Right hindlimb (tissue), 1 donor: ENCODE results near the gene OR9Q1.

Experiments used
- DNase-seq: peaks from one replicate; pipeline ENCODE4 v3.0.0-alpha.2; 2018

The OR9Q1 gene

DNA sequence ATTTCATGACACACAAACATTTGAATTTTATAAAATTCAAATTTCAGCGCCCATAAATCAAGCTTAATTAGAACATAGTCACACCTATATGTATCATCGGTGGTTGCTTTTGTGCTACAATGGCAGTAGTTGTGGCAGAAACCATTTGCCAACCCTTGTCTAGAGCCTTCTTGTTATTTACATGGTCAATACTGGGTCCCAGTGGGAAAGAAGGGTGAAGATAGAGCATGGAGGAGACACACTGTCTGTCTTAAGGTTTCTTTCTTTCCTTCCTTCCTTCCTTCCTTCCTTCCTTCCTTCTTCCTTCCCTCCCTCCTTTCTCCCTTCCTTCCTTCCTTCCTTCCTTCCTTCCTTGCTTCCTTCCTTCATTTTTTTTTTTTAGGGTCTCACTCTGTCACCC lies 10.8 kb downstream of the OR9Q1 start:
- DNase-seq: no peak

- no peak for DNase-seq
Measured at GRCh38 chr11:58039589-58039988, 15.9 kb downstream of the OR9Q1 start.

GRCh38 chr11:58043379-58043778 lies 19.7 kb downstream of the OR9Q1 start:
- DNase-seq: no peak

GRCh38 chr11:58046231-58046630 lies 22.6 kb downstream of the OR9Q1 start:
- no peak for DNase-seq

DNA sequence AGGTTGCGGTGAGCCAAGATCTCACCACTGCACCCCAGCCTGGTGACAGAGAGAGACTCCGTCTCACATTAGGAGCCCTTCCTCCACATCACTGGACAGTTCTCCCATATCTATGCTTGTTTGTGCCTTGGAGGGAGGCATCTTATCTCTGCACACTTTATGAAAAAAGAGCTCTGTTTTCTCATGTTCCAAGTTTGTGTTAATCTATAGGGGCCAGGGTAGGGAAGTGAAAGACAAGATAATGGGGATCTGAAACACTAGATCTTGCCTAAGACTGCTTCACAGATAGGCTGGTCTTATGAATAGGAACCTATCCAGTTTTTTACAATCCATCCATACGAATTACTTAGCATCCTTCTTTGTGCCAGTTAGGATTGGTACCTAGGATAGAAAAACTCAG lies 24.1 kb downstream of the OR9Q1 start:
- DNase-seq: no peak

- DNase-seq: no peak
Measured at GRCh38 chr11:58055806-58056401, 32.2 kb downstream of the OR9Q1 start.

DNA sequence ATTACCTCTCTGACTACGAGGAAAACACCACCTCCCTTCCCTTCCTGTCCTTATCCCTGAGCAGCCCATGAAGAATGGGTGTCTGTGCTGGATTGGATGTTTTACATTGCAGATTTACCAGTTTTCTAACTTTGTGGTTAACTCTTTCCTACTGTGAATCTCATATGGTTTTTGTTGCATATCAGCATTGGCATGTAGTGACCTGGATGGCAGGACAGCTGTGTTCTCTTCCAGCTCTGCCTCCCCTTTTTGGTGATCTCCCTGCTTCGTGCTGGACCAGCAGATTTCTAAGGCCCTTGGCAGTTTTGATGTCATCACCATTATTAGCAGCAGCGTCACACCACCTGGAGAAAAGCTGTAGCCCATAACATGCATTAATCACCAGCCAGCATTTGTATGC lies 33.8 kb downstream of the OR9Q1 start:
- DNase-seq: no peak

DNA sequence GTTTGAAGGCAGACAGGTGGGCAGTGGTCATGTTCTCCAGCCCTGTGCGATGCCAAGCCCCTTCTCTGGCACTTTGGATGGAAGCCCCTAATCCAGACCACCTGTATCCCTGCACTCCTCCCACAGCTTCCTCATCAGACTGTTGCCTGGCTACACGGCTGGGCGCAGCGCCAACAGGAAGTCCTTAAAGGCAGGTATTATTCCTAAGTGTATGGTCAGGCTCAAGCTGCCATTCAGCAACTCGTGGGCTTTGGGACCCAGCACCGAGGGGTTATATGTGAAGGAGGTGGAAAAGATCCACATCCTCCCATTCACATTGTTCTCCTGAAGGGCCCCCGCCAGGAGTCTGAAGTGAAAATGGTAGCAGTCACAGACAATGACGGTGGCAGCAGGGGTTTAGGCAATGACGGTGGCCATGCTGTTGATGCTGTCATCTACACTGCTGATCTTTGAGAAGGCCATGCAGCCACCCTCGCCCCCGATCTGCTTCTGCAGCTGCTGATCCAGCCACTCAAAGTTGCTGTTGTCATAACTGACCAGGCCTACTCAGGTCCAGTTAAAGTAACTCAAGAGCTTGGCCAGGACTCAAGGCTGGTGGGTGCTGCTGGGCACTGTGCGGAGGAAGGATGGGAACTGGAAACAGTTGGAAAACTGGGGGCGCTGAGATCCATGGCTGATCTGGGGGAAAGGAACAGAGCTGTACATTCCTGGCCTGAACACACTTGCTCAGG lies 34.8 kb downstream of the OR9Q1 start:
- DNase-seq: peak; percentile 30

DNA sequence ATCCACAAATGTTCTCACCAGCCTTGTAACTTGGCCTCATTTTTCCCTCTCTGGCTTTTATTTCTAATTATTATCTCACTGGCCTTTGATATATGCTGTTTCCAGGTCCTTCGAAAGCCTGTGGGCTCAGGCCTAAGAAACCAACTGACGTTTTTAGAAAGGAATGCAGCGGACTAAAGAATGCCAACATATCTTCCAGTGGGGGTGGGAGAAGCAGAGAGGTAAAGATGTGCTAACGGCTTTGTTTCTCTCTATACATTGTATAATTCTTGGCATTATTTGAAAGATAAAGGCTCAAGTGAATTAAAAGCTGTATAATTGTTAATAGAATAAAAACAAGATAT lies 35.3 kb downstream of the OR9Q1 start:
- DNase-seq: no peak

GRCh38 chr11:58060535-58060934 lies 36.9 kb downstream of the OR9Q1 start:
- DNase-seq: no peak

GRCh38 chr11:58060939-58061672 lies 37.4 kb downstream of the OR9Q1 start:
- DNase-seq: no peak

DNA sequence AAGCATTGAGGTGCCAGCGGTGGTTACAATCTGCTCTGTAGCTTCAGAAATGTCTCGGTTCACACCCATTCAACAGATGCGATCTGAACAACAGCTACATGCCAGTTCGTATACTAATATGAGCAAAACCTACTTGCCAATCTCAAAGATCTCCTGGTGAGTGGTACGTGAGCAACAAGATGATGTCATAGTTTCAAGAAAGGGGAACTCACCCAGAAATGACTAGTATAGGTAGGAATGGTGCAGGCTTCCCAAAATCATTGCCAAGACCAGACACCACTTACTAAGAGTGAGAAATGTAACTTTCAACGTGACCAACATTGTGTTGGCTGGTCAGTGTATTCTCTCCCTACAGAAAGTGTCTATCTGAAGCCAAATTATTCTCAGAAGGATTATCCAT lies 38.1 kb downstream of the OR9Q1 start:
- DNase-seq: no peak

- DNase-seq: no peak
Measured at GRCh38 chr11:58067685-58068084, 44.0 kb downstream of the OR9Q1 start.

GRCh38 chr11:58068655-58069054 lies 45.0 kb downstream of the OR9Q1 start:
- no peak for DNase-seq

DNA sequence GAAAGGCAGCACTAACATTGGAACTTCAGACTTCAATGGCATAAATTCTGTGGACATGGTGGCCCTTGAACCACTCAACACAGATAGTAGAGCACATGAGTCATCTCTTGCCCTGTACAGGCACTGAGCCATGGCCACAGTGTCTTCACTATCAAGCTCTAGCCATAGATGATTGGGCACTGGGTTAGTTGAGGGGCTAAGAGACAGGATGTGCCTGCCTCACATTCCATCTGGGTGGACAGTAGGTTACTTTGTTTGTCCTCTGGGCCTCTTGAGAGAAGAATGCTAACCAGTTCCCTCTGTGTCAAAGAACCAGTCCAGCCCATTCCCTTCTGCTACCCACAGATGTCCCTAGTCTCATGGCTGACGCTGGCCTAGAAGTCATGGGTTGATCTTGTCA lies 46.9 kb downstream of the OR9Q1 start:
- no peak for DNase-seq

GRCh38 chr11:58075781-58076180 lies 52.1 kb downstream of the OR9Q1 start:
- no peak for DNase-seq

- DNase-seq: no peak
Measured at GRCh38 chr11:58086528-58086927, 62.8 kb downstream of the OR9Q1 start.

GRCh38 chr11:58097437-58097836 lies 73.8 kb downstream of the OR9Q1 start:
- DNase-seq: no peak

DNA sequence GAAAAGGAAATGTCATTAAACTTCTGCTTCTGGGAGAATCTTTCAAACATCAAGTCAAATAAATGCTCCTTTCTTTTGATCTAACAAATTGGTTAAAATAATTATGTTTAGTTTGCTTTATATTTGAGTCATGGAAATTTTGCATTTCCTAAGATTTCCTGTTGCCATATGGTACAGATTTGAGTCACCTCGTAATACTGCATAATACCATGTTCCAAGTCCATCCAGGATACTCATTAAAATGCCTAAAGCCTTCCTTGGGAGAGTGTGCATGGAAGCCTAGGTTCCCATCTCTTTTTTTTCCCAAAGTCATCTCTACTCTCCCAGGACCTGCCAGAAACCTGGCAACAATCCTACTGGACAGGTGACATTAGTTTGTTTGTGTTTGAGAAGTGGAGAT lies 97.4 kb downstream of the OR9Q1 start:
- DNase-seq: no peak

- DNase-seq: no peak
Measured at GRCh38 chr11:58125469-58125868, 101.8 kb downstream of the OR9Q1 start, which contains the start of gene OR9I1. OR9I1 (minus strand) TSS chr11:58125530; CDS start chr11:58119444, 6,086 bp downstream.

DNA sequence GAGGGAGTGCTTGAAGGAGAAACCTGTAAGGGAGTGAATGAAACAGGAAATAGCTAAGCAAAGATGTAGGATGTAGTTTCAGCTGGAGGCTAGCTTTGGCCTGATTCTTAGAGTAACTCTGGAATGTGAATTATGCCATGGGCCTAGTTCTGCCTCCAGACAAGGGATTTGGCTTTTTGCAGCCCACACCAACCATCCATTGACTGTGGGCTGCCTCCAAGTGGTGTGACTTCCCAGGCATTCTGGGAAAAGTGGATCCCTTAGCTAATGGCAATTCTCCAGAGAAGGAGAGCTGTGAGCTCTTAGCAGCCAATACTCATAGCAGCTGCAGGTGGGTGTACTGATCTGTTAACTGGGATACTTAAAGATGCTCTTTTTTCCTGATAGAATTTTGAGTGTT lies 103.7 kb downstream of the OR9Q1 start:
- DNase-seq: no peak

GRCh38 chr11:58133309-58134076 lies 109.8 kb downstream of the OR9Q1 start:
- no peak for DNase-seq

GRCh38 chr11:58134151-58134550 lies 110.5 kb downstream of the OR9Q1 start:
- no peak for DNase-seq
